Hepatocyte (in vitro differentiated cells): ENCODE results near the gene GYS1. TPM values are rescaled to one million over a fixed set of nuclear protein-coding genes. Genes with fewer than 3 reads are reported as not detected.

Source experiments
- DNase-seq: peaks from one replicate; pipeline ENCODE4 v3.0.0-alpha.2; 2016; ENCODE audit warnings: low spot score
- H2AFZ ChIP-seq: fragments of 200-600 bp; sonication (generic); 2 replicates; pipeline ENCODE4 v1.6.0; 2016; ENCODE audit warnings: antibody characterized with exemption, mild to moderate bottlenecking
- H3K27ac ChIP-seq: fragments of 200-600 bp; sonication (generic); 2 replicates; pipeline ENCODE4 v1.5.1; 2016; ENCODE audit warnings: mild to moderate bottlenecking
- H3K27me3 ChIP-seq: fragments of 200-600 bp; sonication (generic); 2 replicates; pipeline ENCODE4 v1.6.1; 2016
- H3K36me3 ChIP-seq: fragments of 200-600 bp; sonication (generic); replicated peaks from 2 replicates; pipeline ENCODE4 v1.5.1; 2016; ENCODE audit warnings: low read depth; ENCODE audit not compliant: insufficient read depth
- H3K4me1 ChIP-seq: fragments of 200-600 bp; sonication (generic); 2 replicates; pipeline ENCODE4 v1.5.1; 2016; ENCODE audit warnings: mild to moderate bottlenecking, moderate library complexity; ENCODE audit not compliant: insufficient read depth
- H3K4me2 ChIP-seq: fragments of 200-600 bp; sonication (generic); 2 replicates; pipeline ENCODE4 v1.6.0; 2016
- H3K4me3 ChIP-seq: fragments of 200-600 bp; sonication (generic); 2 replicates; pipeline ENCODE4 v1.5.1; 2016; ENCODE audit warnings: mild to moderate bottlenecking
- H3K79me2 ChIP-seq: fragments of 200-600 bp; sonication (generic); 2 replicates; pipeline ENCODE4 v1.6.0; 2017; ENCODE audit warnings: mild to moderate bottlenecking
- H3K9me2 ChIP-seq: fragments of 200-600 bp; sonication (generic); replicated peaks from 2 replicates; pipeline ENCODE4 v1.6.0; 2017; ENCODE audit warnings: mild to moderate bottlenecking; ENCODE audit not compliant: insufficient read depth
- H3K9me3 ChIP-seq: fragments of 200-600 bp; sonication (generic); 2 replicates; pipeline ENCODE4 v1.5.1; 2016; ENCODE audit warnings: low read depth, mild to moderate bottlenecking
- H4K20me1 ChIP-seq: fragments of 200-600 bp; sonication (generic); 2 replicates; pipeline ENCODE4 v1.6.0; 2016; ENCODE audit warnings: mild to moderate bottlenecking; ENCODE audit not compliant: insufficient read depth, poor library complexity, severe bottlenecking
- EZH2 ChIP-seq: fragments of 200-600 bp; sonication (generic); IDR thresholded peaks from 2 replicates; pipeline ENCODE4 v1.6.1; 2016; ENCODE audit warnings: antibody characterized with exemption, mild to moderate bottlenecking, borderline replicate concordance
- EZH2phosphoT487 ChIP-seq: fragments of 200-600 bp; sonication (generic); IDR thresholded peaks from one replicate; pipeline ENCODE4 v1.6.1; 2018; ENCODE audit warnings: antibody characterized with exemption, mild to moderate bottlenecking, low read depth, moderate library complexity; ENCODE audit not compliant: unreplicated experiment, severe bottlenecking
- WGBS: methylation state at CpG from one replicate; pipeline ENCODE4 v1.1.6; 2016; ENCODE audit warnings: low lambda C conversion rate; ENCODE audit errors: missing lambda C conversion rate; 5-methylcytosine and 5-hydroxymethylcytosine counted together
- polyA plus RNA-seq: library from polyadenylated mRNA; unstranded; fragments of >200 nt; fragmentation: Nextera tagmentation; extraction: Ambion mirVana; gene quantifications from 2 replicates; pipeline ENCODE4 v1.2.1, GENCODE V29; 2016
- total RNA-seq: library from RNA; depleted of rRNA; stranded (reverse); fragments of >200 nt; gene quantifications from 2 replicates; pipeline ENCODE4 v1.2.3, GENCODE V29; 2014
- TF ChIP-seq, protein P1 (sequence below): fragments of 200-600 bp; sonication (generic); IDR thresholded peaks from 2 replicates; pipeline ENCODE4 v1.5.1; 2016; ENCODE audit warnings: antibody characterized with exemption, mild to moderate bottlenecking; ENCODE audit not compliant: poor library complexity

Gene GYS1
- total and polyA plus RNA-seq, 2 experiments from 2014 or later, result 37.4 to 45.9 TPM

DNA sequence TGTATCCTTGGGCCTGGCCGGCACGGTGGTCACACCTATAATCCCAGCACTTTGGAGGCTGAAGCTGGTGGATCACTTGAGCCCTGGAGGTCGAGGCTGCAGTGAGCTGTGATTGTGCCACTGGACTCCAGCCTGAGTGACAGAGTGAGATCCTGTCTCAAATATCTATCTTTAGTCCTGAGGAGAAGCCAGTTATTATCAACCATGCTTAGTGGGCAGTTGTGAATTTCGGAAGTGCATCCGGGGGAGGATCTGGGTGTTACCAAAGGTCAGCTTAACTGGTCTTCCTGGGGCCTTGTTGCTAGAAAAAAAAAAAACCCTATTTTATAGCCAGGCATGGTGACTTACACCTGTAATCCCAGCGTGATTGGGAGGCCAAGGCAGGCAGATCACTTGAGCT lies 50.0 kb downstream of the GYS1 start:
- no peaks in the 10 kb centered on the region for H3K27me3 ChIP-seq
- H3K9me3 ChIP-seq, result no peaks in the 10 kb centered on the region
- no peak overlapping the region for H2AFZ ChIP-seq
- no peaks in the 10 kb centered on the region for H3K9me2 ChIP-seq
- H3K4me3 ChIP-seq, result no peak overlapping the region
- no peaks in the 10 kb centered on the region for H3K79me2 ChIP-seq
- H3K36me3 ChIP-seq, result no peaks in the 10 kb centered on the region
- TF ChIP-seq EZH2phosphoT487 (no peak), EZH2 (no peak)
- TF ChIP-seq, protein P1, sequence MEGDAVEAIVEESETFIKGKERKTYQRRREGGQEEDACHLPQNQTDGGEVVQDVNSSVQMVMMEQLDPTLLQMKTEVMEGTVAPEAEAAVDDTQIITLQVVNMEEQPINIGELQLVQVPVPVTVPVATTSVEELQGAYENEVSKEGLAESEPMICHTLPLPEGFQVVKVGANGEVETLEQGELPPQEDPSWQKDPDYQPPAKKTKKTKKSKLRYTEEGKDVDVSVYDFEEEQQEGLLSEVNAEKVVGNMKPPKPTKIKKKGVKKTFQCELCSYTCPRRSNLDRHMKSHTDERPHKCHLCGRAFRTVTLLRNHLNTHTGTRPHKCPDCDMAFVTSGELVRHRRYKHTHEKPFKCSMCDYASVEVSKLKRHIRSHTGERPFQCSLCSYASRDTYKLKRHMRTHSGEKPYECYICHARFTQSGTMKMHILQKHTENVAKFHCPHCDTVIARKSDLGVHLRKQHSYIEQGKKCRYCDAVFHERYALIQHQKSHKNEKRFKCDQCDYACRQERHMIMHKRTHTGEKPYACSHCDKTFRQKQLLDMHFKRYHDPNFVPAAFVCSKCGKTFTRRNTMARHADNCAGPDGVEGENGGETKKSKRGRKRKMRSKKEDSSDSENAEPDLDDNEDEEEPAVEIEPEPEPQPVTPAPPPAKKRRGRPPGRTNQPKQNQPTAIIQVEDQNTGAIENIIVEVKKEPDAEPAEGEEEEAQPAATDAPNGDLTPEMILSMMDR, result no peak
- H3K4me1 ChIP-seq, result no peaks in the 10 kb centered on the region
- H3K4me2 ChIP-seq, result no peak overlapping the region
- H4K20me1 ChIP-seq, result no peaks in the 10 kb centered on the region
- 95% methylated on average over 6 of the region's 6 CpGs for WGBS
- H3K27ac ChIP-seq, result no peak overlapping the region
- DNase-seq, result no peak

DNA sequence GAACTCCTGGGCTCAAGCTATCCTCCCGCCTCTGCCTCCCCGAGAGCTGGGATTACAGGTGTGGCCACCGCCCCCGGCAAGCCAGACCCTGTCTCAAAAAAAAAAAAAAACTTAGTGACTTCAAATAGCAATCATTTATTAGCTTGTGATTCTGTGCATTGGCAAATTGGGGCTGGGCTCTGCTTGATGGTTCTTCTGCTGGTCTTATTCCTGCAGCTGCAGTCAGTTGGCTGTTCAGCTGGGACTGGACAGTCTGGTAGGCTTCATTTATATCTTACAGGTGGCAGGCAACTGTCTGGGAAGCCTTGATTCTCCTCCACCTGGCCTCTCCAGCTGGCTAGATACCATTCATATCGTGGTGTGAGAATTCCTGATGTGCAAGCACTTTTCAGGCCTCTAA lies 52.2 kb downstream of the GYS1 start:
- Histone ChIP-seq H3K27me3 (no peaks in the 10 kb centered on the region), H3K27ac (no peak overlapping the region), H3K4me2 (no peak overlapping the region), H3K79me2 (no peaks in the 10 kb centered on the region), H3K4me1 (no peaks in the 10 kb centered on the region), H3K36me3 (no peaks in the 10 kb centered on the region), H3K4me3 (no peak overlapping the region), H3K9me2 (no peaks in the 10 kb centered on the region), H4K20me1 (no peaks in the 10 kb centered on the region), H3K9me3 (no peaks in the 10 kb centered on the region), H2AFZ (no peak overlapping the region)
- TF ChIP-seq EZH2 (no peak), EZH2phosphoT487 (no peak)
- TF ChIP-seq, protein P1, result no peak
- 92% methylated on average over 5 of the region's 5 CpGs for WGBS
- DNase-seq, result no peak

DNA sequence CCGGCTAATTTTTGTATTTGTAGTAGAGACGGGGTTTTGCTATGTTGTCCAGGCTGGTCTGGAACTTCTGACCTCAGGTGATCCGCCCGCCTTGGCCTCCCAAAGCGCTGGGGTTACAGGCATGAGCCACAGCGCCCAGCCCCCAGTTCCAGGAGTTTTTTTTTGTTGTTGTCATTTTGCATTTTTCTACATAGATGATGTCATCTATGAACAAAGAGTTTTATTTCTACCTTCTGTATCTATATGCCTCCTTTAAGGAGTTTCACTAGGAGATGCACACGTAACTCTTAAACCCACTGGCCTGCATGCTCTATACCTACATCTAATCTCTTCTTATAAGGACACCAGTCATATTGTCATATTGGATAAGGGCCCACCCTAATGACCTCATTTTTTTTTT lies 54.9 kb downstream of the GYS1 start:
- Histone ChIP-seq H3K4me2 (no peak overlapping the region), H4K20me1 (no peaks in the 10 kb centered on the region), H3K27me3 (no peaks in the 10 kb centered on the region), H3K36me3 (no peaks in the 10 kb centered on the region), H3K9me2 (no peaks in the 10 kb centered on the region), H3K27ac (no peak overlapping the region), H3K4me3 (no peak overlapping the region), H3K9me3 (no peaks in the 10 kb centered on the region), H2AFZ (no peak overlapping the region), H3K4me1 (peaks cover 7% of the 10 kb centered on the region), H3K79me2 (no peaks in the 10 kb centered on the region)
- WGBS, result 95% methylated on average over 7 of the region's 7 CpGs
- DNase-seq, result no peak
- TF ChIP-seq EZH2, result no peak
- TF ChIP-seq EZH2phosphoT487, result no peak
- TF ChIP-seq, protein P1, result no peak

DNA sequence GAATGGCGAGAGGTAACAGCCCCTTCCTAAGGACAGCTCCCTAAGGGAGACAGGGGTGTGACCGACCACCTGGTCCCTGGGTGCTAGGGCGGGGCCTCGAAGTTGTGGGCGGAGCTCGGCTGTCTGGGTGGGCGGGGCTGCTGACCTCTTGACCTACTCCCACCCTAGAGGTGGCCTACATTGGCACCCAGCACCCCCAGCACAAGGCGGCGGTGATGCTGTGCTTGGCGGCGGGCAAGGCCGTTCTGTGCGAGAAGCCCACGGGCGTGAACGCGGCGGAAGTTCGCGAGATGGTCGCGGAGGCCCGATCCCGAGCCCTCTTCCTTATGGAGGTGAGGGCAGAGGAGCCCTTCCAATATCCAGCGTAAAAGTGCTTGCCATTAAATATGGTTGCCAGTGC lies 57.2 kb downstream of the GYS1 start:
- 97% methylated on average over 24 of the region's 25 CpGs for WGBS
- Histone ChIP-seq H3K79me2 (no peaks in the 10 kb centered on the region), H3K9me2 (no peaks in the 10 kb centered on the region), H3K4me1 (peaks cover 7% of the 10 kb centered on the region), H4K20me1 (no peaks in the 10 kb centered on the region), H3K9me3 (no peaks in the 10 kb centered on the region), H3K27ac (no peak overlapping the region), H3K27me3 (no peaks in the 10 kb centered on the region), H2AFZ (no peak overlapping the region), H3K36me3 (no peaks in the 10 kb centered on the region), H3K4me2 (no peak overlapping the region), H3K4me3 (no peak overlapping the region)
- TF ChIP-seq EZH2, result no peak
- TF ChIP-seq EZH2phosphoT487, result no peak
- TF ChIP-seq, protein P1, result no peak
- DNase-seq, result no peak
